Naive B cell (primary cell): ENCODE measurements around the gene GRK7. TPM values are rescaled to one million over a fixed set of nuclear protein-coding genes. Genes with fewer than 3 reads are reported as not detected.
"Not testable (repeated sequence)": the region's sequence is repeated elsewhere in the genome, so short reads cannot be mapped to it uniquely, and the experiment has no call there.

ENCODE experiments used
- ATAC-seq, 2 donors: fragments of 150-1000 bp; cut with Tn5 transposase; 2 replicates each; pipeline ENCODE4 v1.10.0; 2021; ENCODE audit warnings: low read depth in 2 of 2, mild to moderate bottlenecking in 2 of 2, moderate library complexity in 2 of 2
- DNase-seq: peaks from one replicate; pipeline ENCODE4 v3.0.0; 2022
- H3K27ac Mint-ChIP-seq, 6 donors: one replicate each; pipeline ENCODE4 v1.8.0; 2020 to 2022; ENCODE audit warnings: mild to moderate bottlenecking in 6 of 6, mixed read lengths in 6 of 6, moderate library complexity in 5 of 6, inconsistent platforms in 2 of 6
- H3K27me3 Mint-ChIP-seq, 3 donors: one replicate each; pipeline ENCODE4 v1.8.0; 2021 to 2022; ENCODE audit warnings: mixed read lengths in 3 of 3, mild to moderate bottlenecking in 1 of 3
- H3K36me3 Mint-ChIP-seq, 2 donors: one replicate each; pipeline ENCODE4 v1.8.0; 2020 to 2022; ENCODE audit warnings: mixed read lengths in 2 of 2, inconsistent platforms in 1 of 2, mild to moderate bottlenecking in 1 of 2
- H3K4me1 Mint-ChIP-seq, 3 donors: one replicate each; pipeline ENCODE4 v1.8.0; 2020 to 2022; ENCODE audit warnings: mixed read lengths in 3 of 3, inconsistent platforms in 1 of 3, mild to moderate bottlenecking in 1 of 3, moderate library complexity in 1 of 3
- H3K4me3 Mint-ChIP-seq, 8 donors: one replicate each; pipeline ENCODE4 v1.8.0; 2020 to 2022; ENCODE audit warnings: mild to moderate bottlenecking in 8 of 8, mixed read lengths in 8 of 8, moderate library complexity in 8 of 8, inconsistent platforms in 2 of 8
- H3K9me3 Mint-ChIP-seq, 7 donors: one replicate each; pipeline ENCODE4 v1.8.0; 2020 to 2022; ENCODE audit warnings: mixed read lengths in 7 of 7, mild to moderate bottlenecking in 5 of 7, inconsistent platforms in 2 of 7, moderate library complexity in 1 of 7
- polyA plus RNA-seq, 6 donors: library from polyadenylated mRNA; unstranded; fragments of 300-500 nt; fragmentation: Illumina TruSeq; gene quantifications; one replicate each; pipeline ENCODE4 v1.2.3, GENCODE V29; 2021; ENCODE audit warnings: low read depth in 6 of 6

GRK7 gene
- polyA plus RNA-seq, 6 donors from 2014 or later: 0.08 to 0.29 TPM; not detected in 4

GRCh38 chr3:141790171-141790570, 27.0 kb downstream of the GRK7 start:
- Mint-ChIP-seq H3K27me3 (no peaks in the 10 kb centered on the region), H3K4me1 (peaks cover 9 to 11% (median 10%) of the 10 kb centered on the region in 3 donors), H3K4me3 (no peak overlapping the region), H3K36me3 (no peaks in the 10 kb centered on the region), H3K9me3 (no peaks in the 10 kb centered on the region), H3K27ac (no peak overlapping the region)
- no peak for DNase-seq
- ATAC-seq: no peak

- Mint-ChIP-seq H3K36me3 (no peaks in the 10 kb centered on the region), H3K4me1 (peaks cover 32 to 34% (median 32%) of the 10 kb centered on the region in 3 donors), H3K9me3 (no peaks in the 10 kb centered on the region), H3K4me3 (no peak overlapping the region), H3K27ac (peak overlapping the region in 1 of 6 donors; percentile 47), H3K27me3 (no peaks in the 10 kb centered on the region)
- ATAC-seq: no peak
- no peak for DNase-seq
Measured at GRCh38 chr3:141792495-141792894, 29.3 kb downstream of the GRK7 start.

- H3K4me3 Mint-ChIP-seq: no peak overlapping the region
- H3K36me3 Mint-ChIP-seq: no peaks in the 10 kb centered on the region
- H3K27ac Mint-ChIP-seq: peak overlapping the region in 3 of 6 donors; percentile 6 to 67 (median 24)
- peaks cover 37 to 43% (median 39%) of the 10 kb centered on the region in 3 donors for H3K4me1 Mint-ChIP-seq
- no peak for ATAC-seq
- no peak for DNase-seq
- H3K27me3 Mint-ChIP-seq: no peaks in the 10 kb centered on the region
- no peaks in the 10 kb centered on the region for H3K9me3 Mint-ChIP-seq
Measured at GRCh38 chr3:141793476-141794260, 30.5 kb downstream of the GRK7 start.

GRCh38 chr3:141795276-141795675, 32.1 kb downstream of the GRK7 start:
- Mint-ChIP-seq H3K27ac (no peak overlapping the region), H3K9me3 (peaks cover 0 to 1% (median 0%) of the 10 kb centered on the region in 7 donors), H3K27me3 (no peaks in the 10 kb centered on the region), H3K4me3 (peak overlapping the region in 3 of 8 donors; percentile 0 to 77 (median 33)), H3K4me1 (peaks cover 37 to 48% (median 39%) of the 10 kb centered on the region in 3 donors), H3K36me3 (no peaks in the 10 kb centered on the region)
- DNase-seq (no peak), ATAC-seq (no peak)

GRCh38 chr3:141795741-141796080, 32.5 kb downstream of the GRK7 start:
- Mint-ChIP-seq H3K36me3 (no peaks in the 10 kb centered on the region), H3K4me3 (peak overlapping the region in 5 of 8 donors; percentile 0 to 92 (median 77)), H3K4me1 (peaks cover 37 to 48% (median 39%) of the 10 kb centered on the region in 3 donors)

GRCh38 chr3:141796081-141796888, 33.1 kb downstream of the GRK7 start:
- DNase-seq (peak; percentile 57), ATAC-seq (peak; percentile 83 to 86)
- Mint-ChIP-seq H3K4me1 (peaks cover 37 to 48% (median 39%) of the 10 kb centered on the region in 3 donors), H3K27me3 (no peaks in the 10 kb centered on the region), H3K9me3 (peaks cover 0 to 5% (median 0%) of the 10 kb centered on the region in 7 donors), H3K4me3 (peak overlapping the region; percentile 77 to 92 (median 89)), H3K36me3 (no peaks in the 10 kb centered on the region), H3K27ac (peak overlapping the region in 5 of 6 donors; percentile 9 to 92 (median 72))

More at GRCh38 chr3:141795741-141796080, 32.5 kb downstream of the GRK7 start:
- no peak for ATAC-seq
- Mint-ChIP-seq H3K27me3 (no peaks in the 10 kb centered on the region), H3K27ac (peak overlapping the region in 3 of 6 donors; percentile 60 to 75 (median 72)), H3K9me3 (peaks cover 0 to 5% (median 0%) of the 10 kb centered on the region in 7 donors)
- no peak for DNase-seq

- peak overlapping the region; percentile 55 to 92 (median 77) for H3K27ac Mint-ChIP-seq
- H3K4me1 Mint-ChIP-seq: peaks cover 37 to 48% (median 39%) of the 10 kb centered on the region in 3 donors
- H3K27me3 Mint-ChIP-seq: no peaks in the 10 kb centered on the region
- peak; percentile 20 to 24 for ATAC-seq
- H3K36me3 Mint-ChIP-seq: no peaks in the 10 kb centered on the region
- DNase-seq: peak; percentile 6
- peaks cover 0 to 5% (median 0%) of the 10 kb centered on the region in 7 donors for H3K9me3 Mint-ChIP-seq
- peak overlapping the region; percentile 77 to 92 (median 89) for H3K4me3 Mint-ChIP-seq
Measured at GRCh38 chr3:141796889-141797781, 33.9 kb downstream of the GRK7 start.

GRCh38 chr3:141797819-141798447, 34.7 kb downstream of the GRK7 start:
- Mint-ChIP-seq H3K36me3 (no peaks in the 10 kb centered on the region), H3K27me3 (no peaks in the 10 kb centered on the region), H3K9me3 (peaks cover 0 to 5% (median 0%) of the 10 kb centered on the region in 7 donors), H3K27ac (peak overlapping the region; percentile 29 to 88 (median 44)), H3K4me1 (peaks cover 37 to 48% (median 39%) of the 10 kb centered on the region in 3 donors), H3K4me3 (peak overlapping the region; percentile 77 to 92 (median 89))
- ATAC-seq (no peak), DNase-seq (no peak)

GRCh38 chr3:141798448-141798845, 35.2 kb downstream of the GRK7 start:
- H3K4me1 Mint-ChIP-seq: peaks cover 37 to 48% (median 39%) of the 10 kb centered on the region in 3 donors

GRCh38 chr3:141802316-141803077, 39.3 kb downstream of the GRK7 start:
- H3K27me3 Mint-ChIP-seq: no peaks in the 10 kb centered on the region
- DNase-seq (no peak), ATAC-seq (no peak)
- H3K9me3 Mint-ChIP-seq: peaks cover 0 to 5% (median 0%) of the 10 kb centered on the region in 7 donors
- no peak overlapping the region for H3K4me3 Mint-ChIP-seq
- peaks cover 5 to 15% (median 7%) of the 10 kb centered on the region in 3 donors for H3K4me1 Mint-ChIP-seq
- no peaks in the 10 kb centered on the region for H3K36me3 Mint-ChIP-seq
- H3K27ac Mint-ChIP-seq: peak overlapping the region in 1 of 6 donors; percentile 30

More at GRCh38 chr3:141798448-141798845, 35.2 kb downstream of the GRK7 start:
- Mint-ChIP-seq H3K4me3 (peak overlapping the region in 5 of 8 donors; percentile 84 to 92 (median 90)), H3K27ac (peak overlapping the region in 1 of 6 donors; percentile 86), H3K27me3 (no peaks in the 10 kb centered on the region), H3K9me3 (peaks cover 0 to 5% (median 0%) of the 10 kb centered on the region in 7 donors), H3K36me3 (no peaks in the 10 kb centered on the region)
- DNase-seq (no peak), ATAC-seq (no peak)

GRCh38 chr3:141803538-141803937, 40.3 kb downstream of the GRK7 start:
- DNase-seq, H3K27ac Mint-ChIP-seq, ATAC-seq, H3K4me3 Mint-ChIP-seq, H3K9me3 Mint-ChIP-seq, H3K4me1 Mint-ChIP-seq, H3K27me3 Mint-ChIP-seq, H3K36me3 Mint-ChIP-seq: not testable (repeated sequence)

GRCh38 chr3:141804447-141804777, 41.2 kb downstream of the GRK7 start:
- no peak overlapping the region for H3K4me3 Mint-ChIP-seq
- H3K4me1 Mint-ChIP-seq: no peaks in the 10 kb centered on the region
- DNase-seq (no peak), ATAC-seq (no peak)
- no peaks in the 10 kb centered on the region for H3K27me3 Mint-ChIP-seq
- no peak overlapping the region for H3K27ac Mint-ChIP-seq
- no peaks in the 10 kb centered on the region for H3K36me3 Mint-ChIP-seq
- H3K9me3 Mint-ChIP-seq: peaks cover 0 to 5% (median 0%) of the 10 kb centered on the region in 7 donors
